DND-41 (cell line): ENCODE results near the gene TRIM44.

ENCODE experiments used
- ATAC-seq: fragments of 200-7000 bp; cut with Tn5 transposase; 3 replicates; pipeline ENCODE4 v1.9.1; 2021; ENCODE audit warnings: low read depth; ENCODE audit not compliant: insufficient read depth
- DNase-seq: peaks from one replicate; pipeline ENCODE4 v3.0.0-alpha.2; 2020
- H2AFZ ChIP-seq: 2 replicates; pipeline ENCODE4 v1.6.0; 2012; ENCODE audit warnings: low read depth, low read length
- H3K27ac ChIP-seq: 2 replicates; pipeline ENCODE4 v1.5.1; 2012; ENCODE audit warnings: low read length, inconsistent platforms
- H3K27me3 ChIP-seq: fragments of 200-600 bp; sonication (generic); 2 replicates; pipeline ENCODE4 v1.6.0; 2012; ENCODE audit warnings: low read length, mild to moderate bottlenecking, inconsistent platforms; ENCODE audit not compliant: insufficient read depth, poor library complexity
- H3K36me3 ChIP-seq: 2 replicates; pipeline ENCODE4 v1.5.1; 2012; ENCODE audit warnings: low read length, inconsistent platforms; ENCODE audit not compliant: insufficient read depth
- H3K4me1 ChIP-seq: 2 replicates; pipeline ENCODE4 v1.5.1; 2012; ENCODE audit warnings: mild to moderate bottlenecking, low read length; ENCODE audit not compliant: insufficient read depth
- H3K4me2 ChIP-seq: 2 replicates; pipeline ENCODE4 v1.6.0; 2012; ENCODE audit warnings: mild to moderate bottlenecking, moderate library complexity, low read length, inconsistent platforms; ENCODE audit not compliant: insufficient read depth
- H3K4me3 ChIP-seq, 2 experiments: fragments of 200-600 bp in 1 of 2; shearing (Covaris generic) in 1 of 2; 2 replicates each; pipeline ENCODE4 v1.5.1; 2012 to 2016; ENCODE audit warnings: inconsistent platforms in 2 of 2, low read length in 2 of 2, mild to moderate bottlenecking in 2 of 2, low read depth in 1 of 2, moderate library complexity in 1 of 2
- H3K79me2 ChIP-seq: 2 replicates; pipeline ENCODE4 v1.6.0; 2012; ENCODE audit warnings: low read length, inconsistent platforms; ENCODE audit not compliant: insufficient read depth
- H3K9ac ChIP-seq: 2 replicates; pipeline ENCODE4 v1.6.0; 2012; ENCODE audit warnings: low read depth, mild to moderate bottlenecking, inconsistent platforms, low read length, moderate library complexity
- H3K9me3 ChIP-seq: 2 replicates; pipeline ENCODE4 v1.5.1; 2012; ENCODE audit warnings: low read length, moderate library complexity, mild to moderate bottlenecking, inconsistent platforms; ENCODE audit not compliant: insufficient read depth, severe bottlenecking
- H4K20me1 ChIP-seq: 2 replicates; pipeline ENCODE4 v1.6.0; 2012; ENCODE audit warnings: low read length; ENCODE audit not compliant: insufficient read depth
- EZH2 ChIP-seq: IDR thresholded peaks from 3 replicates; pipeline ENCODE4 v1.6.1; 2012; ENCODE audit warnings: borderline replicate concordance, low read depth, mild to moderate bottlenecking, moderate library complexity, low read length, inconsistent platforms; ENCODE audit not compliant: severe bottlenecking
- TF ChIP-seq, protein P1 (sequence below): IDR thresholded peaks from 2 replicates; pipeline ENCODE4 v1.5.1; 2012; ENCODE audit warnings: borderline replicate concordance, low read length, moderate library complexity, mild to moderate bottlenecking; ENCODE audit not compliant: poor library complexity, severe bottlenecking; ENCODE audit errors: extremely low read depth

The TRIM44 gene

GRCh38 chr11:35633827-35634423 is 28.6 kb upstream of the TRIM44 start:
- H3K9ac ChIP-seq: no peak overlapping the region
- no peaks in the 10 kb centered on the region for H3K36me3 ChIP-seq
- H3K4me2 ChIP-seq: no peak overlapping the region
- no peak overlapping the region for H3K27ac ChIP-seq
- no peaks in the 10 kb centered on the region for H3K9me3 ChIP-seq
- H2AFZ ChIP-seq: no peak overlapping the region
- TF ChIP-seq, protein P1, sequence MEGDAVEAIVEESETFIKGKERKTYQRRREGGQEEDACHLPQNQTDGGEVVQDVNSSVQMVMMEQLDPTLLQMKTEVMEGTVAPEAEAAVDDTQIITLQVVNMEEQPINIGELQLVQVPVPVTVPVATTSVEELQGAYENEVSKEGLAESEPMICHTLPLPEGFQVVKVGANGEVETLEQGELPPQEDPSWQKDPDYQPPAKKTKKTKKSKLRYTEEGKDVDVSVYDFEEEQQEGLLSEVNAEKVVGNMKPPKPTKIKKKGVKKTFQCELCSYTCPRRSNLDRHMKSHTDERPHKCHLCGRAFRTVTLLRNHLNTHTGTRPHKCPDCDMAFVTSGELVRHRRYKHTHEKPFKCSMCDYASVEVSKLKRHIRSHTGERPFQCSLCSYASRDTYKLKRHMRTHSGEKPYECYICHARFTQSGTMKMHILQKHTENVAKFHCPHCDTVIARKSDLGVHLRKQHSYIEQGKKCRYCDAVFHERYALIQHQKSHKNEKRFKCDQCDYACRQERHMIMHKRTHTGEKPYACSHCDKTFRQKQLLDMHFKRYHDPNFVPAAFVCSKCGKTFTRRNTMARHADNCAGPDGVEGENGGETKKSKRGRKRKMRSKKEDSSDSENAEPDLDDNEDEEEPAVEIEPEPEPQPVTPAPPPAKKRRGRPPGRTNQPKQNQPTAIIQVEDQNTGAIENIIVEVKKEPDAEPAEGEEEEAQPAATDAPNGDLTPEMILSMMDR: no peak
- TF ChIP-seq EZH2: no peak
- no peak overlapping the region for H3K4me3 ChIP-seq
- no peak for DNase-seq
- H3K79me2 ChIP-seq: no peaks in the 10 kb centered on the region
- H3K4me1 ChIP-seq: no peaks in the 10 kb centered on the region
- no peaks in the 10 kb centered on the region for H4K20me1 ChIP-seq
- no peak for ATAC-seq
- H3K27me3 ChIP-seq: peaks cover 7% of the 10 kb centered on the region

- TF ChIP-seq EZH2: no peak
- TF ChIP-seq, protein P1: no peak
- H2AFZ ChIP-seq: no peak overlapping the region
- H3K27me3 ChIP-seq: peaks cover 10% of the 10 kb centered on the region
- no peak overlapping the region for H3K4me3 ChIP-seq
- H3K9ac ChIP-seq: no peak overlapping the region
- no peaks in the 10 kb centered on the region for H3K9me3 ChIP-seq
- H3K36me3 ChIP-seq: no peaks in the 10 kb centered on the region
- DNase-seq (no peak), ATAC-seq (no peak)
- H3K4me1 ChIP-seq: no peaks in the 10 kb centered on the region
- H3K4me2 ChIP-seq: no peak overlapping the region
- no peaks in the 10 kb centered on the region for H3K79me2 ChIP-seq
- no peaks in the 10 kb centered on the region for H4K20me1 ChIP-seq
- no peak overlapping the region for H3K27ac ChIP-seq
These were observed 26.6 kb upstream of the TRIM44 start for GRCh38 chr11:35635933-35636332.

DNA sequence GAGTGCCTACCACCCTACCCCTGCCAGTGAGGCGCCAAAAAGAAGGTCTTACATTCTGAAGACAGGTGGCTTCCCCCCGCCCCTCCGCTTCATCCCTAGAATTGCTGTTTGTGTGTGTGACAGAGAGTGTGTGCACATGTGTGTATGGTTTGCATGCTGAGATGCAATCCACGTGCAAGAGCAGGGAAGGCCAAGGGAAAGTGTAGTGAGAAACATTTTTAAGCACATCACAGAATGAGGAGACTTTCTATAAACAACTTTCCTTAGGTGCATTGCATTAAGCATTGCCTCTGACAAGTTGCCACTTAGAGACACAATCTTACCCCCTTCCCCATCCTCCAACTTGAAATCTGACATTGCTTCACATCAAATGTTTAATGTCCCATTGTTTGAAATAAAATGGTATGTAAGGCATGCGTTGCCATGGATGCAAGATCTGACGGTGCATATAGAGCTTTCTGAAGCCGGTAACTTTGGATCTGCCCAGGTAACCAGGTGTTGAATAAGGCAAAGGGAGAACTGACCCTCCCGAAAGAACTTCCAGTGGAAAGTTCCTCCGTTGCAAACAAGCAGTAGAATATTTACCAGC is 22.9 kb upstream of the TRIM44 start:
- no peaks in the 10 kb centered on the region for H3K79me2 ChIP-seq
- H3K9me3 ChIP-seq: no peaks in the 10 kb centered on the region
- ATAC-seq (no peak), DNase-seq (no peak)
- no peaks in the 10 kb centered on the region for H3K4me1 ChIP-seq
- H3K27ac ChIP-seq: no peak overlapping the region
- no peak overlapping the region for H2AFZ ChIP-seq
- no peak overlapping the region for H3K9ac ChIP-seq
- no peaks in the 10 kb centered on the region for H3K36me3 ChIP-seq
- H3K4me2 ChIP-seq: no peak overlapping the region
- peaks cover 5% of the 10 kb centered on the region for H3K27me3 ChIP-seq
- H4K20me1 ChIP-seq: no peaks in the 10 kb centered on the region
- TF ChIP-seq, protein P1: no peak
- no peak for TF ChIP-seq EZH2
- H3K4me3 ChIP-seq: no peak overlapping the region
